DMS 273 treated with DMSO at 0.1 percent for 48 hours (cell line): ENCODE results near the gene RAPGEF5.
"Not testable (repeated sequence)": the region's sequence is repeated elsewhere in the genome, so short reads cannot be mapped to it uniquely, and the experiment has no call there.

Experiments
- DNase-seq: peaks from one replicate; lab custom pipeline; 2025; lab: John Stamatoyannopoulos, UW

The RAPGEF5 gene

DNA sequence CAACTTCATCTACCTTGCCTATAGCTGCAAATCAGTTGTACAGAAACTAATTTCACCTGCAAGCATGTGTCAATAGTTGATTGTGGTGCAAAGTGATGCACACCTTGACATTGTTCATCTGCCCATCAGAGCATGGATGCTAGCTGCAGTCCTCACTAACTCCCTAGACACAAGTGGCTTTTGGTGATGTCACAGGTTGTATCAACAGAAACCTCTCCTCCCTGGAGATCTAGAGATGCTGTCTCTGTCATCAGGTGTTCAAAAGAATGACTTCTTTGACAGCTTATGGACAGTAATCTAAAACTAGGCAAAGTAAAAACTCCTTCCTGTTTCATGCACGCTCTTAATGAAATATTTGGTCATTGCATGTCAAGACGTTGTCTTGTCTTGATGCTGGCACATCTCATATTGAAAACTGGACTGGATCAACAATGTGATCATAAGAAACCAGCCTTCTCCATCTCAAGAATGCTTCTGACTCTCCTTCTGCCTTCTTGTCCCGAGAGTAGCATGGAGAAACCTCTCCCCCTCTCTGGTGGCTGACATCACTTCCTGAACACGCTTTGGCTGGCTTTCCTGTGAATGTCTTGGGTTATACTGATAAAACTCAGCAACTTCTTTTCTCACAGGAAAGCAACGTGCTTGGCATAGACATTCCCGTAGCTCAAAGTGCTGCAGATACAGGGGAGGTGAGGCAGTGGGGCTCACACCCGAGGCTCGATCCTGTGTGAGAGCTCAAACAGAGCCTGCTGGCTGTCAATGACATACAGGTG lies 235.1 kb downstream of the RAPGEF5 start:
- no peak for DNase-seq

DNA sequence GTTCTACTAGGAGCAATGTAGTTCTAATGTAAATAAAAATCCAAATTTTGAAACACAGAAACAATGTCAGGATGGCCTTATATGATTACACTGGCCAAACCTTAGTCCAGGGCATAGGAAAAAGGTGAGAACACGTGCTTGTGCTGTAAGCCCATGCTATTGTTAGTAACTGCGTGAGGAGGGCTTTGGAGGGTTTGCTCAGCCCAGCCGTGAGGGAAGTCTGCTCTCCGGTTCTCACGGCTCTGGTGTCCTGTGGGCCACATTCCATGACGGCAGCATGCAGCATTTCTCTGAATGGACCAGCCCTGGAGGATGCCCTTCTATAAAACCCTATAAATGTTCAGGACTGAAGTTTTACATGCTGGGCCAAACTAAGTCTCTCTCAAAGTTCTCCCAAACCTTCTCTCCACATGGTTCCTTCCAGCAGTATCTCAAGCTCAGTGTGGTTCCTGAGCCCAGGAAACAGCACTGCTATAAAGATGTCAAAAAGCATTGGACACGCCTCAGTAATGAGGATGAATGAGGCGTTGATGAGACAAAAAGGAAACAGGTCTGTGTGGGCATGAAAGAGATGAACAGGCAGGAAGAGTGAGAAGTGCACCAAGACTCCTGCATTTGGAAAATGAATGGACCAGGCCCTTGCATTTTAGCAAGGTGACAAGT lies 236.4 kb downstream of the RAPGEF5 start:
- DNase-seq = no peak

DNA sequence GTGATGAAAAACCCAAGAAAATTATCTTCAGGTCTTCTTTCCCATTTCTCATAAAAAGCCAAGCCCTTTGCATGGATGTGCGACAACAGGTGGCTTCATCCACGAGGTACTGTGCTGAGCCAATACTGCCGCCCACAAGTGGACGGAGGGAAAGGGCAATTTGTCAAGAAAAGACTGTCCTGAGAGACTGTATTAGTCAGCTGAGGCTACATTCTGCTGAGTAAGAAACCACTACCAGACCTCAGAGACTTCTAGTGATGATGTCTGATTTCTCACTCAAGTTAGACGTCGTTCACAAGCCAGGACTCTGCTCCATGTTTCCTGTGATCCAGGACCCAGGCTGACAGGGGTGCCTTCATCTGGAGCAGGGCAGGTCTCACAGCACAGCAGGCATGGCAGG lies 239.7 kb downstream of the RAPGEF5 start:
- DNase-seq = no peak

DNA sequence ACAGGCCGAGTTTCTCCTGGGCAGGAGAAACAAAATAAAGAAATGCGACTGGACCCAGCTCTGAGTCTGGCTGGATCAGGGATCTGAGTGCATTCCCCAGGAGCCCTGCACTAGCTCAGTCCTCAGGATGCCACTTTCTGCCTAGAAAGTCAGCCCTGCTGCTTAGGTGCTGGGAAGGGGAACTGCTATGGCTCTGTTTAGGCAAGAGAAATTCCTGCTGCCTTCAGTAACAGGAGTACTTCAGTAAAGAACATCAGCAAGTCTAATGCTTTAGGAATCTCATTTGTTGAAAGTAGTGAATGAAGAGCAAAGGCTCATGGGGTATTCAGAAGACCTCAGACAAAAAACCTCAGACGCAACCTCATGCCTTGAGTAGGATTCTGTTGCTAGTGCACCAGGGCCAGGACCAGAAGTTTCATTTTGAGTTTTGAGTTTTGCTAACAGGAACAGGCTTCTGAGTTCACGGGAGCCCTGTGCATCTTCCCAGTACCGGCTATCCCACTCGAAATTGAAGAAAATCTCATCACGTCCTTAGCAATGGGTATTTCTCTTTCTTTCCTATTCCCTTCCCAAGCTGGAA lies 240.4 kb downstream of the RAPGEF5 start:
- DNase-seq = no peak

DNA sequence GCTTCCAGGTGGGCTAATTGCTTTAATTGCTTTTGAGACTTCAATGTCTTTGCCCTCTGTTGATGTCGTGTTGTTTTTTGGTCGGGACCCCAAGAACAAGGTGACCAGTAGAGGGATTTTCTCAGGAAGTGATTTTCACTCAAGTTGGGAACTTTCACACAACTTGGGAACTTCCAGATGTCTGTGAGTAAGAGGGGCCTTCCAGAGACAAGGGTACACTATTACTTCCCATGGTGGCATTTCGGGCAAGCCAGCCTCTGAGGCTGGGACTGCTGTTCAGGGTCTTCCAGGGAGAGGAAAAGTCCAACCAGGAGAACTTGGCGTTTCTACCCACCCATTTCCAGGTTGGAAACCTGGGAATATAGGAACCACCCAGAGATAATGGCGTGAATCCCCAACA lies 241.3 kb downstream of the RAPGEF5 start:
- no peak for DNase-seq

DNA sequence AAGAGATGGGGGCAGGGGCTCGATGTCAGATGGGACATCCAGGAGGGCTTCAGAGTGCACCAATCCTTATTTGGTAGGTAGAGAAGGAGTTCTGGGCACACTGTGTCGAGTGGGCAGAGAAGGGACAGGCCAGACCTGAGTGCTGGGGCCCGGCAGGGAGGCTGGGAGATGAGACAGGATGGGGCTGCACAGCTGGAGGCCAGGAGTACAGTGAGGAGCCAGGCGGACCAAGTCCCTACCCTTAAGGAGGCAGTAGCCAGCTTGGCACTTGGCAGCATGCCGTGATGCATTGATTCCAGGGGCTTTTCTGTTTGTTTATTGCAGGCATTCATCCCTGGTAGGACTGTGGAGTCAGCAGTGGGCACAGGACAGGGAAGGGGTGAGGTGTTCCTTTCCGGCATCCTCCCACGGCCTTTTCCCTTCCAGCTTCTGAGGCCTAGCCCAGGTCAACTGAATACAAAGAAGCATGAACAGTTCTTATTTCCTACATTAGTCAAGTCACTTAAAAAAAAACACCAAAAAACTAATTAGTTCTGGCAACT lies 242.4 kb downstream of the RAPGEF5 start:
- DNase-seq = no peak

DNA sequence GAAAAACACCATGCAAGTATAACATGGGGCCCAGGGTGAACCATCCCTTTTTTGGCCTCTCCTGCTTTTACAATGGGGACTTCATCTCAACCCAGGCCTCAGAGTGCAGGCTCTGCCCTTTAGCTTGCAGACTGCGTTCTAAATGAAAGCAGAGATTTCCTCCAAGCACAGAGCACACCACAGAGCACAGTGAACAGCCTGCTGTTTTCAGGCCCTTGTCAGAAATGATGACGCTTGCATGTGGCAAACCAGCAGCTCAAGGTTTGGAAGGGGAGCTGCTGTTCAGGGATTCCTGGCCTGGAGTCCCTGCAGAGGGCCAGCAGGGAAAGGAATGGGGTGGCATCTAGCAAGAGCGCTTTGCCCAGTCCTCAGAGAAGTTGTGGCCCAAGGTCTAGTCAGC lies 243.9 kb downstream of the RAPGEF5 start:
- DNase-seq = no peak

DNA sequence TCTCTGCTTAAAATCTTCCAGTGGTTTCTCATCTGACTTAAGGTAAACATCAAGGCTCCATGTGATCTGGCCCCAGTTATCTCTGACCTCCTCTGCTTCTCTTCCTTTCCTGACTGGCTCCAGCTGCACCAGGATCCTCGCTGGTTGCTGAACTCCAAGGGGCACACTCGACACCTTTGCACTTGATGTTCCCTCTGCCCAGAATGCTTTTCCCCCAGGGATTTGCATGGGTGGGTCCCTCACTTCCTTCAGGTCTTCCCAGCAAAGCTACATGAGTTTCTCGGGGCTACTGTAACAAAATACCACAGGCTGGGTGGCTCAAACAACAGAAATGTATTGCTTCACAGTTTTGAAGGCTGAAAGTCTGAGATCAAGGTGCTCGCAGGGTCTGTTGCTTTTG lies 245.3 kb downstream of the RAPGEF5 start:
- DNase-seq = no peak

DNA sequence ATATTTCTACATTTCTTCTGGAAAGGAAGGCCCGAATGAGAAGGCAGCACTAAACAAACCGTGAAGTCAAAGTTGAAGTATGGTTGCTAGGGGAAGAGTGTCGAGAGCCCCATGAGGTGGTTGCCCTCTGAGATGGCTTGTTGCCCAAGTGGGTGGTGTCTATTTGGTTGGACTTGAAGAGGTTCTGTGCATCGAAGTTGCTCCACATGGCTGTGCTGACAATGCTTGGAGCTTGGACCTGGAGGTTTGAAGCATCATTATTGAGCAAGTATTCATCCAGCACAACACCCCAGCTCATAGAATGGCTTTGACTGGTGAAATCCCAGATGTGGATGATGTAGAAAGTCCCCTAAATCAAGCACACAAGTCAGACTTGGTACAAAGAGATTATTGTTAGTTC lies 246.1 kb downstream of the RAPGEF5 start:
- DNase-seq = no peak

DNA sequence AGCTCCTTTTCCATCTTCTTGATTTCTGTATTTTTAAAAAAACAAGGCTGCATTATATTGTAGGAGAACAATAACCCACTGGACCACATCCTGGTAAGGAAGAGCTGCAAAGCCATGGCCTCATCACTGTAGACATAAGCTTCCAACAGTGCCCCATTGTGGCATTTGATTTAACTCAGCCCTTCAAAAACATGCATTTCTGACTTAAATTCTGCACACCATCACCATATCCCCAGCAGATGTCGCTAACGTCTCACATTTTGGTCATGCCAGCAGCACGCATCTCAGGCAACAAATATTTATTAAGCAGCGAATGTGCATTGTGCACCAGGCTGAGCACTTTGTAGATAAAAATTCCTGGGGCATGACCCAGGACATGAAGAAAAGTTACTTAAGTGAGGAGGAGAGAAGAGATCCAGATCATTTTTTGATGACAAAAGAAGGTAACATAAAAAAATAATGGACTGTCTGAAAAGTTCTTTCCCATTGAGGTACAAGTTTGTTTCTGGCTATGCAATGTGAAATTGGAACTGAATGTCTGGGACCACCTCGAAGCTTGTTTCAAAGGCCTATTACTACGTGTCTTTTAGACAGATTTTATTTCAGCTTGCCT lies 246.6 kb downstream of the RAPGEF5 start:
- peak; percentile 67 for DNase-seq

DNA sequence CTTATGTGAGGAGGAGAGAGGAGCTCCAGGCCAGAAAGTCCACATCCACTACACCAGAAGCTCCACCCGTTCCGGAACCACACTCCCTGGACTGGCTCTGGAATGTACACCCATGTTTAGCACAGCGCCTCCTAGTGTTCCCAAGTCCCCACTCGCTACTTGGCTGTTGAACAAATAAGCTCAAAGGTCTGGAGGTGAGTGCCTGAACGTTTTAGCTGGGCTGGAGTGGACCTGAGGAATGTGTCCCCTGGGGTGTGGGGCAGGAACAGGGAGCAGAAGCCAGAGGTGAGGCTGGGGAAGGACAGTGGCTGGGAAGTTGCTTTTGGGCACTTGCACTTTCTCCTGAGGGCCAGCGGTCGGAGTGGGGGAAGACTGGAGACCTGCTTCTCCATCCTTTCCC lies 247.2 kb downstream of the RAPGEF5 start:
- DNase-seq = no peak

DNA sequence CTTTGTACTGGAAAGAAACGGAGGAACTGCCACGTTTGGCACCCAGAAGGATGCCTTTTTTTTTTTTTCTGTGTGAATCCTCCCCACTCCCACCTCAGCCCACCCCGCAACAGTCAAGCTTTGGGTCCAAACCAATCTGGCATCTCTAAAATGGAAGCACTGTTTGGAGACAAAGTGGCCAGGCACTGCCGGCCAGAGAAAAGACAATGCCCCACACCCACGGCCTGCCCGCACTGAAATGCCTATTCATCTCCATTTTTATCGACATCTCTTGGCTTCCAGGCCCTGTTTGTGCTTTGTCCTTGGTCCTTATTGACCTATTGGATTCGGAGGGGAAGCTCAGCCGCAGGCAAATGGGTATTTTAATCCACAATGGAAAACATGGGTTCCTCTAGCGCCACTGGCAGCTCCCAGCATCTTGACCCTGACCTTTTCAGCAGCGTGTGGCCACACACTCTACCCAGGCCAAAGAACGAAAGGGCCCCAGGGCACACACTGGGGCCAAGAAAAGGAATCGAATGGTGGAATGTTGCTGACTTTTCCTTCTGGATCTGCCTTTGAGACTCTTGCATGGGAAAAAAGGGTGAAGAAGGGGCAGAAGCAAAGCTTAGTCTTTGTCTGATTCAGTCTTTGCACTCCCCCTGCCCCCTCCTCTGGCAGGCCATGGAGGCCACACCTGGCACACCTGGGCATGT lies 248.7 kb downstream of the RAPGEF5 start:
- no peak for DNase-seq

DNA sequence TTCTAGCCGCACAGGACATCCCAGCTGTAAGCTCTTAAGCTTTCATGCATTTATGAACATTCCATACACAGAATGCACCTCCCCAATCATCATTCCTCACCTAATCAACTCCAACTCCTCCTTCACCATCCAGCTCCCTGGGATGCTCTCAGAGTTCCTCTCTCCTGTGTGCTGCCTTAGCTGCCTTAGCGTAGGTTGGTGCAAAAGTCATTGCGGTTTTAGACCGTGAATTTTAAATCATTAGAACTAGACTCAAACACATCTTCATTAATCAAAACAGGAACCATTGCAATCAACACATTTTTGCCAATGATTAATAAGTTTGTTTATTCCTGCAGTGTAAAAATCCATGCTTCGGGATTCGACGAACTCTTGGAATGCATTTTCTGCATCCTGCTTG lies 251.4 kb downstream of the RAPGEF5 start:
- no peak for DNase-seq

DNA sequence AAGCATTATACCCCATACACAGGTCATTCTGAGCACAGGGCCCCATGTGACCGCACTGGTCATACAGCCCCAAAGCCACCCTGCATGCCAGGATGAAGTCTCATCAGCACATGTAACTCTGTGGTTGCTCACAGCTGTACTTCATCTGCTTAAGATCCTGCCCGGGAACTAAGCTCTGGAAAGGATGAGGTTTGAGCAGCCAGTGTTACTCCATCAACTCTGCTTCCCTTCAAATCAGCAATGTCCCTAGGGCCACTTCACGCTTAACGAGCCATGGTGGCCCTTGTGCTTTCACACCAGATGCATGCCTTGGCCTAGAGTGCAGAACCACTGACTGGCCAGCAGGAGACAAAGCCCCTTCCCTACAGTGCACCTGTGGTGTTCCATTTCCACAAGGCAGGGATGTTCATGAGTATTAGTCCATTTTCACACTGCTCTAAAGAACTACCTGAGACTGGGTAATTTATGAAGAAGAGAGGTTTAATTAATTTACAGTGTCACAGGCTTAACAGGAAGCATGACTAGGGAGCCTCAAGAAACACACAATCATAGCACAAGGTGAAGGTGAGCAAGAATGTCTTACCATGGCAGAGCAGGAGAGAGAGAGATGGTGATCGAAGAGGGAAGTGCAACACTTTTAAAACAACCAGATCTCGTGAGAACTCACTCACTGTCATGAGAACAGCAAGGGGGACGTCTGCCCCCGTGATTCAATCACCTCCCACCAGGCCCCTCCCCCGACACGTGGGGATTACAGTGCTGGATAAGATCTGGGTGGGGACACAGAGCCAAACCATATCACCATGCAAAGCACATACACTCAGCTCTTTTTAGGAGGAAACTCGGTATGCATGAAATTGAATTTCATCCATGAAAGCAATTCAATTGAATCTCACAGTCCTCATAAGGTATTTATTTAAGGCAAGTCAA lies 262.3 kb downstream of the RAPGEF5 start:
- no peak for DNase-seq

DNA sequence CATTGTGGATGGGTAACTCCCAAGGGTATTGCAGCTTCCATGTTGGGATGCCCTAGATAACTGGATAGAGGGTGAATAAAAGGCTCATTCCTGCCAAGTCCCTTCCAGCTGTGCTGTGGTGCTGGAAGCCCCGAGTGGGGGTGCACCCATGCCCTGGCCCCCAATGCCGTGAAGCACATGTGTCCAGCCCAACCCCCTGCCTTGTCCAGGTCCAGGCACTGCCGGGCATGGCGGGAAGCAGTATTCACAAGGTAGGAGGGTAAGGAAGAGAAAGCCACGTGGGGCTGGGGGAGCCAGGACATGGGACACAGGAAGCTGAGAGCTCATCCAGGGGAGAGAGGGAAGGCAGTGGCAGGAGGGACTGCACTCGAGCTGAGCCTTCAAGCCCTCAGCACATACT lies 263.0 kb downstream of the RAPGEF5 start:
- no peak for DNase-seq

DNA sequence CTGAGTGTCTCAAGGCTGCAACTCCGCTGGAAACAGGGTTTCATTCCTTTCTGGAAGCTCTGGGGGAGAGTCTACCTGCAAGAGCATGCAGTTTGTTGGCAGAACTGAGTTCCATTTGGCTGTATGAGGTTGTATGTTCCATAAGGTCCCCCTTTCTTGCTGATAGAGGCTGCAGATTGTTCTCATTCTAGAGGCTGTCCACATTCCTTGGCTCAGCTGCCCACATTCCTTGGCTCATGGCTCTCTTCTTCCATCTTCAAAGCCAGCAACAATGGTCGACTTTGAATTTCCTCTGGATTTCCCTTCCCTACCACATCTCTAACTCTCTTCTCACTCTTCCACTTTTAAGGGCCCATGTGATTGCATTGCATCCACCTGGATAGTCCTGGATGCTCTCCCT lies 264.0 kb downstream of the RAPGEF5 start:
- no peak for DNase-seq

DNA sequence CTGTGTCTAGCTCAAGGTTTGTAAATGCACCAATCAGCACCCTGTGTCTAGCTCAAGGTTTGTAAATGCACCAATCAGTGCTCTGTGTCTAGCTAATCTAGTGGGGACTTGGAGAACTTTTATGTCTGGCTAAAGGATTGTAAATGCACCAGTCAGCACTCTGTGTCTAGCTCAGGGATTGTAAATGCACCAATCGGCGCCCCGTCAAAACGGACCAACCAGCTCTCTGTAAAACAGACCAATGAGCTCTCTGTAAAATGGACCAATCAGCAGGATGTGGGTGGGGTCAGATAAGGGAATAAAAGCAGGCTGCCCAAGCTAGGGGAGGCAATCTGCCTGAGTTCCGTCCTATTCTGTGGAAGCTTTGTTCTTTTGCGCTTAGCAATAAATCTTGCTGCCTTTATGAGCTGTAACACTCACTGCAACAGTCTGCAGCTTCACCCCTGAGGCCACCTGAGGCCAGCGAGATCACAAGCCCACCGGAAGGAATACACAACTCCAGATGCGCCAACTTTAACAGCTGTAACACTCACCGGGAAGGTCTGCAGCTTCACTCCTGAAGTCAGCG lies 265.9 kb downstream of the RAPGEF5 start:
- not testable (repeated sequence) for DNase-seq

DNA sequence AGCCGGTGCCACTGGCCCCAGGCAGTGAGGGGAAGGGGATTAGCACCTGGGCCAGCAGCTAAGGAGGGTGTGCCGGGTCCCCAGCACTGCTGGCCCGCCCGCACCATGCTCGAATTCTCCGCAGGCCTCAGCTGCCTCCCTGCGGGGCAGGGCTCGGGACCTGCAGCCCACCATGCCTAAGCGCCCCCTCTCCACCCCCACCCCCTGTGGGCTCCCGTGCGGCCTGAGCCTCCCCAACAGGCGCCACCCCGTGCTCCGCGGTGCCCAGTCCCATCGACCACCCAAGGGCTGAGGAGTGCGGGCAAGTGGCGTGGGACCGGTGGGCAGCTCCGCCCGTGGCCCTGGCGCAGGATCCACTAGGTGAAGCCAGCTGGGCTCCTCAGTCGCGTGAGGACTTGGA lies 266.4 kb downstream of the RAPGEF5 start:
- no peak for DNase-seq

DNA sequence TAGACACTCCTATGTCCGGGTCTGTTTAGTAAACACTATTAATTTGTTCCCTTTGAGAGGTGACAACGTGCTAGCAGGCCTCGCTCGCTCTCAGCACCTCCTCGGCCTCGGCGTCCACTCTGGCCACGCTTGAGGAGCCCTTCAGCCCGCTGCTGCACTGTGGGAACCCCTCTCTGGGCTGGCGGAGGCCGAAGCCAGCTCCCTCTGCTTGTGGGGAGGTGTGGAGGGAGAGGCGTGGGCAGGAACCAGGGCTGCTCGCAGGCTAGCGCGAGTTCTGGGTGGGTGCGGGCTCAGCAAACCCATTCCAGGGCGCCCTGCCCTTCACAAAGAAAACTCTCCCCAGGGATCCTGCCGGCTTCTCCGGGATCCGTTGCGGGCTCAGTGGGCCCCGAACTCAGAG lies 266.8 kb downstream of the RAPGEF5 start:
- DNase-seq = no peak

DNA sequence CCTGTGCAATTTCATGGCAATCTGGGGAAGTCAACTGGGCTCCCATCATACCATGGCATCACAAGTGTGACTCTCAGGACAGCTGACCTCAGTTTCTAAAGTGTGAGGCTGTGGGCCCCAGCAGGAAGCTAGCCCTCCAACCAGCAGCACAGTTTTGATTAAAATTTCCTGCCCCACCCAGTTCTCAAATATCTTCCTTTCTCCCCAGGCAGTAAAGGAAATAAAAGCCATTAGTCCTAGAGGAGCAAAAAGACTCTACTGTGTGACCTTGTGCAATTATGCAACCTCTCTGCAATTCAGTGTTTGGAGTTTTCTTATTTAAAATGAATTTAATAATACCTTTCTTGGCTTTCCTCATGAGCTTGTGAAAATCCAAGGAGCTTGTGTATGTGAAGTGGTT lies 268.1 kb downstream of the RAPGEF5 start:
- no peak for DNase-seq

DNA sequence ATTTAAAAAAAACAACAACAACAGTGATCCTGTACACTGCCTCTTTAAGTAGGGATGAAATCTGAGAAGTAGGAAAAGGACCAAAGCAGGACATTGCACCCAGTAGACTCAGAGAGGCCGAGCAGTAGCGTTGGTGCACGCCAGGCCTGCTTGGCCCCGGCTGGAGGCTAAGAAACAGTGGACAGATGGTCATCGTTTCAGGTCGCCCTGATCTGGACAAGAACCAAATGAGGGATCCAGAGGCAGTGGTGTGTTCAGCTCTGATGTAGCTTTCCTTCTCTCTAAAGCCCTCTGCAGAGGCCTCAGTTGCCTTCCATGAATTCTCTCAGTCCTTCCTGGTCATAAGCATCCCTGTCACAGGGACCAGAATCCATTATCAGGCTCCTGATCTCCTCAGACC lies 269.1 kb downstream of the RAPGEF5 start:
- DNase-seq = no peak
